Glomerular endothelial cell (primary cell): Measurements from ENCODE around the gene TMEM72. TPM values are rescaled to one million over a fixed set of nuclear protein-coding genes. Genes with fewer than 3 reads are reported as not detected.
"Not testable (repeated sequence)": the region's sequence is repeated elsewhere in the genome, so short reads cannot be mapped to it uniquely, and the experiment has no call there.

Experiments
- DNase-seq: peaks from one replicate; pipeline ENCODE4 v3.0.0-alpha.2; 2011; ENCODE audit warnings: low read depth, low spot score; ENCODE audit errors: extremely low read depth
- total RNA-seq: library from RNA; depleted of rRNA; stranded (reverse); fragments of >200 nt; gene quantifications from 2 replicates; pipeline ENCODE4 v1.2.3, GENCODE V29; 2015

The TMEM72 gene
- total RNA-seq, result not detected in 2 replicates

GRCh38 chr10:44911081-44911540 is at the start of gene TMEM72:
Gene TMEM72, plus strand, starts transcription at chr10:44911337. Its CDS starts 176 bp downstream, at chr10:44911513.
- DNase-seq, result no peak

GRCh38 chr10:44862006-44862751 is 49.0 kb upstream of the TMEM72 start:
- DNase-seq, result no peak

DNA sequence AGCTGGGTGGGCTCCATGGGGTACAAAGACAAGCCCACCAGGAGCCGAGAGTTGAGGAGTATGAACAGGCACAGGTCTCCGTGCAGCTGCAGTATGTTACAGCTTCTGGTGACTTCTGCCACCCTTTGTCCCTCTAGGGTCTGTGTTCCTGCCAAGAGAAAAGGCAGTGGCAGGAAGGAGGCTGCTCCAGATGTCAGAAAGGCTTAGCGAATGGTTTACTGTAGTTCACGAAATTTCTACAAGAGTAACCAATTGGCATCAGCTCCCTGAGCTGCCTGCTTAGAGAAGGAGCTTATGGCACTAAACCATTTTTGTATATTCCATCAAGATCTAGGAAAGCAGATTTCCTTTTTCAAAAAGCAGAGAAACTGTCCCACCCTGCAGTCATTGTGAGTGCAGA is 48.2 kb upstream of the TMEM72 start:
- DNase-seq, result no peak

DNA sequence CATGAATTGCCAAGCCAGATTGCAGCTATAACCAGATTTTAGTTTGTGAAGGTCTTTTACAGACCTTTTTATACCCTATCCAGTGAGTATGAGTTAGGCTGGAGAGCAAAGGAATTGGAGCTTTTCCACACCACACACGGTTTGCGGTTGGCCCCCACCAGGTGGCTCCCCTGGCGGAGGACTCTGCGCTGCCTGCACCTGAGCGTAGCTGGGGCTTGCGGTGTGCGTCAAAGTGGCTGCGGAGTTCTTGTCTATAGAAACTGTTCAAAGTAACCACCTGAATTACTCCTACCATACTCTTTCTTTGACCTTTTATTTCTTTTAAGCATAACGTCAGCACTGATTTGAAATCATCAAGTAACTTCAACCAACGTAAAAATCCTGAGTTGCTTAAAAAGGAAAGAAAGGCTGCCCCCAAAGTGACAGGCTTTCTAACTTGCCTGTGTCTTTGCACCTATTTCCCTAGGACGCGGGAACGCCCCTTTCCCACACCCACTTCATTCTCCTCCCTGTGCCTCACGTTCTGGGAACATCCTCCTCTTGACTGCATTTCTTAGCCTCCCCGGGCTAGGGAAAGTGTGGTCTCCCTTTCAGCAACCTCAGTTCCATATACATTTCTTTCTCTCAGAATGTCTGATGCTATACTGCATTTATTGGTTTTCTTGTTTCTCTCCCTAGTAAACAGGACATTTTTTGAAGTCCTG is 47.6 kb upstream of the TMEM72 start:
- no peak for DNase-seq

DNA sequence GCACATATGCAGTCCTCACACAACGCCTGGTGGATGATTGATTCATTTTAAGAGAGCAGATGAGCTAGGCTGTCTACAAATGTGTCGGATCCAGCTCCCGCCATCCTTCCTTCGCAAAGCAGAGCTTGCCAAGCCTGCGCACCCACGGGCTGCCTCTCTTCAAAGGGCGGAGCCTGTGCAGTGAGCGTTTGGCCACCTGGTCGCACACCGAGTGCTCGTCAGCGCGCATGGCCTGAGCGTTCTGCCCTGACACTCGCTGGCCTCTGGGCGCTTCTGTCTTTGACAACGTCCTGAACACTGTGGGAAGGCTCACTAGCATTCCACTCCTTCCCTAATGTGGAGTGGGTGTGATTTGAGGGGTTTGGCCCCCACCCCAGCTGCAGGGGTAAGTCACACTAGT is 47.1 kb upstream of the TMEM72 start:
- DNase-seq, result no peak

GRCh38 chr10:44864637-44865288 is 46.4 kb upstream of the TMEM72 start:
- no peak for DNase-seq

- no peak for DNase-seq
Observed at GRCh38 chr10:44865289-44865671, 45.9 kb upstream of the TMEM72 start.

DNA sequence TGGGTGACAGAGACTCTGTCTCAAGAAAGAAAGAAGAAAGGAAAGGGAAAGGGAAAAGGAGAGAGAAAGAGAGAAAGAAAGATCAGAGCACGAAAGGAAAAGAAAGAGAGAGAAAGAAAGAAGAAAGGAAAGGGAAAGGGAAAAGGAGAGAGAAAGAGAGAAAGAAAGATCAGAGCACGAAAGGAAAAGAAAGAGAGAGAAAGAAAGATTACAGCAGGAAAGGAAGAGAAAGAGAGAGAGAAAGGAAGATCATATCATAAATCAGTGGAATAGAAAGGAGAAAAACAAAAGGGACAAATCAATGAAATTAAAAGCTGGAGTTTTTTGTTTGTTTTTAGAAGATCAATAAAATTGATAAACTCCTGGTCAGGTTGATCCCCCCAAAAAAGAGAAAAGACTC is 44.8 kb upstream of the TMEM72 start:
- DNase-seq, result not testable (repeated sequence)

- DNase-seq, result no peak
Observed at GRCh38 chr10:44870031-44870430, 41.1 kb upstream of the TMEM72 start.

- DNase-seq, result no peak
Observed at GRCh38 chr10:44873160-44873559, 38.0 kb upstream of the TMEM72 start.

DNA sequence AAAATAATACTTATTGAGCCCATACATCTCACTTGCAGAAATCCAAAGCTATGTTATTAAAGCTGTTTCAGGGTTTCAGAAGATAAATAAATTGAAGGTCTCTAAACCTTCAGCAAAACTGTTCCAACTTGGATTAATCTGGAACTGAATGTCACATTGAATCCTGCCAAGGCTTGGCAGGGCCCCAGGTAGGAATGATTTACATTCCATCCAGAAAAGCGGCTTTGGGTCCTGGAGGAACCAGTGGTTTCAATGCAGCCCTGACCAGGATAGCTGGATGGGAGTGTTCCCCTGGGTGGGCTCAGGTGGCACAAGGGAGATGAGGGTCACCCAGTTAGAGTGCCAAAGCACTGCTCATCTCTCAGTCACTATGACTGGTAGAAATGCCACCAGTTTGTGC is 37.0 kb upstream of the TMEM72 start:
- no peak for DNase-seq

DNA sequence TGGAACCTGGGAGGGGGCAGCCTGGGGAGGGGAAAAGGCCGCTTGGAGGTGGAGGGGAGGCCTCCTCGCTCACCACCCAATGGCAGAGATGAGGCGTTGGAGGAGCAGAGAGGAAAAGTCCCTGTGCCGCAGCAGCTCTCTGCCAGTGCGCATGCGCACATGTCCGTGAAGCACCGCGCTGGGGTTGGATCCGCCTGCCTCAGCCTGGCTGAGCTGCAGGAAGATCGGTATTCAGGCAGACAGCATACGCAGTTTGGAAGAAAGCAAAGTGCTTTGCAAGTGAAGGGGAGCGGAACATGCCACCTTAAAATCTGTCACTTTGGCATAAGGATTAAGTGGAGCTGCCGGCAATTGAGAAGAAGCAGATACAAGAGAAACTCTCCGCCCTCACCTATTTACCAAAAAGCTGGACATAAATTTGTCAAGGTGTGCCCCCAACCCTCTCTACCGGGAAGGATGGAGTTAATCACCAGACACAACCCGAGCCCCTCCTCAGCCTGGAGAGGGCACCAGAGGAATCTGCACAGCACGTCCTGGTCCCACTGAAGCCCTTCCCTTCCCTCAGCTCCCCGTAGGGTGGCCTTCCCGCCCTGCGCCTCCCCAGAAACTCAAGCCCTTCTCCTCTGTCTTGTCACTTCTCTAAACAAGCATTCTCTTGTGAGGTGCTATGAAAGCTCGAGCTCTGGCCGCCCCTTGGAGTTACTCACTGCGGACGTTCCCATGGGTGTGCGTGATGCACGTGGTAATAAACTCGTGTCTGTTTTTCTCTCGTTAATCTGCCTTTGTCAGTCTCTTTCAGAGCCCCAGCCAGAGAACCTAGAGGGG is 32.2 kb upstream of the TMEM72 start:
- no peak for DNase-seq

DNA sequence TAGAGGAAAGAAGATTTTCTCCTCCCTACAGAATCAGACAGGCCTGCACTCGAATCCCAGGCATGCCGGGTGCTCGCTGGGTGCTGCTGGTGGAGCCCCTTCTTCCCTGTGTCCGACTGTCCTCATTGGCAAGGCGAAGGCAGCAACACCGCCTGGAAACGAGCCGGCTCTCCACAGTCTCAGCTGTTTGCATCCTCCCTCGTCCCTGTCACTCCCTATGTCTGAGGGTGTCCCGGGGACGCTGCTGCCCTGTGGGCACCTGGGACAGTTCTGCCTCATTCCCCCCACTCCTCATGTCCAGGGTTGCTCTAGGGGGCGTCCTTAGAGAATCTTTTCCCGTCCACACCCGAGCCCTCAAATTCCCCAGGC is 31.6 kb upstream of the TMEM72 start:
- no peak for DNase-seq

DNA sequence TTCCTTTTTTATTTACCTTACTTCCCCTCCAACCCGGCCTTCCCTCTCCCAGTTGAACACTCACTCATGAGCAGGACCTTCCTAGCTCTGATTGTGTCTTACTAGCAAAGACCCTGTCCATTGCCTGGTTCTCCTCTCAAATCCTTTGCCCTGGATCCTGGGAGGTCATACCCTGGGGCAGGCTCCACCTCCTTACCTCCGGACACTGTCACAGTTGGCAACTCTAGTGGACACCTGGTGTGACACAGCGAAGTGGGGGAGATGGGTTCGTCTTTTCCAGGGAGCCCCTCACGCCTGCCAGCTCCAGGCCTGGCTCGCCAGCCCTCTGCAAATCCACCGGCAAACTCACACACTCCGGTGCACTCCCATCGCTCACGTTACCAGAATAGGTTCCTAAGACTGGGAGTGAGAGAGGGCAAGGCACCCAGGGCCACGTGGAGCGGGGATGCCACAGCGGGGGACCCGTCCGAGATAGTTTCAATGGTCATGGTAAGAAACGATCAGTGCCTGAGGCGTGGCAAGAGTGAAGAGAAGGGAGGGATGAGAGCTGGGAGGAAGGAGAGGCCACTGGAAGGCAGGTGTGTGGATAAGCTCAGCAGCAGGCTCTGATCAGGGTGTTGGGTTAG is 30.9 kb upstream of the TMEM72 start:
- DNase-seq, result no peak

DNA sequence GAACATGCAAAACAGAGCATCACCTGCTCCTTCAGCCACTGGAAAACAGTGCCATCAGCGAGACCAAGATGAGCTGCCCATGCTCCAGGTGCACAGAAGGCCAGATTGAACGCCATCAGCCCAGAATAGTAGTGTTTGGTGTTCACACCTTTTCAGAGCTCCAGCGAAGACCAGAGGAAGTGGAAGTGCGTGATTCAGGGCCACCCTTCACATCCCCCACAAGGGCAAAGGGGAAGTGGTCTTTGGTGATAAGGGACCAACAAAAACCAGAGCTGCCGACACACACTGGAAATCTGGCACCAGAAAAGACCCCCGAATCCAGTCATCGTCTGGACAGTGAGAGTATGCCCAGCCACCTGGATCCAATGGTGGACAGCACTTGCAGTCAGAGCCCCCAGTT is 29.5 kb upstream of the TMEM72 start:
- no peak for DNase-seq

DNA sequence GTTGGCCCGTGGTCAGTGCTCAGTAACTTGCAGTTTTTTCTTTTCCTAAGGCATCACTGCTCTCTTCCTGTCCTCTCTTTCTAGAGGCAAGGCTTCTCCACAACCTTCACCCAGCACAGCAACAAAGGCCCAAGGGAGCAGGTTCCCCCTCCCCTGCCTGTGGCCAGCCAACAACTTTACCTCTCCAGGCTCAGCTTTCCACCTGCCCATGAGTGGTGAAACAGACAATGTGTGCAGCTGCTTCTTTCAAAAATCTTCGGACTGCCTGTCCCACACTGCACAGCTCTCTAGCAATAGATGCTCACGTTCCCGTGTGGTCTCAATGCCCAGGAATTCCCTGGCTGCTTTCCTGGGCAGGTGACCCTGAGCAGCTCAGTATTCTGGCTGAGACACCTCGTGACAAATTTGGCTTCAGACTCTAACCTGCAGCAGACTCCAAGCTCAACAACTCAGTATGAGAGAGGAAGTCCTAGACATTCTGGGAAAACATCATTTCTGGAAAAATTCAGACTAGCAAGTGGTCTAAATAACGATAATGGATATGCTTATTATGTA is 28.9 kb upstream of the TMEM72 start:
- DNase-seq, result no peak

DNA sequence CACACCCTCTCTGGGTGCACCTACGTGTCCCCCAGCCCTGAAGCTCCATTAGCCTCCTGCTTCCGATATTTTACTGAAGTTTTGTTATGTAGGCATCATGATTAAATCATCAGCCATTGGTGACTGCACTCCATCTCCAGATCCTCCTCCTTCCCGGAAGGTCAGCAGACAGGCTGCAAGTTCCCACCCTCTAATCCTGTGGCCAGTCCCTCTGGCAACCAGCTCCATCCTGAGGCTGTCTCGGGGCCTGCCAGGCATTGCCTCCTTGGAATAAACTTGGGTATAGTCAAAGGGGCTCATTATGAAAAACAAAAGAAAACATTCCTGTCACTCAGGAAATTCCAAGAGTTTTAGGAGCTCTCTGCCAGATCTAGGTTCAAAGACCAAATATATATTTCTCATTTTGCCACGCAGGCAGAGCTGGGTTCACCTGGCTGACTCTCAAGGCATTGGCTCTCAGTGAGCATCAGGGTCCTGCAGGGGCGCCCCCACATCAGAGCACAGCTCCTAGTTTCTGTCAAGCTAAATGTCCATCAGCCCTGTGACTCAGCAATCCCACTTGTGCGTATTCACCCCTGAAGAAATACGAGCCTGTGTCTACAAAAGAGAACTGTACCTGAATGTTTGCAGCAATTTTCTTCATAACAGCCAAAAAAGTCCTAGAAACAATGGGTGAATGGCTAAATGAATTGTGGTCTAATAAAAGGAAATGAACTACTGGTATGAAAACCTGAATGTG is 27.4 kb upstream of the TMEM72 start:
- no peak for DNase-seq

DNA sequence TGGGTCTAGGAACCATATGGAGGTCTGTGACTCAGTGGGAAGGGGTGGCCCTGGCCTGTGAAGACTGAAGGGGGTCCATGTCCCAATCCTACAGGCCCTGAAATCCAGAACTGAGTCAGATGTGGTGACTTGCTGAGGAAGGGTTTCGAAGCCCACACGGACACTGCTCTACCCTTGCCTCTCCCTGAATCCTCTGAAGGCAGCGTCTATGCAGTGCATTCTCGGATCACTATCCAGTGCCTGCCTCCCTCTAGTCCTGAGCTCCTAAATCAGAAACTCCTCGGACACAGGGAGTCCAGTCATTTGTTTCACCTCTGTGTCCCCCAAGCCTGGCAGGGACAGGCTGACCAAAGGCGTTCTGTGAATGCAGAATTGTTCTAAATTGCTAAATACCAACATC is 25.4 kb upstream of the TMEM72 start:
- DNase-seq, result no peak

DNA sequence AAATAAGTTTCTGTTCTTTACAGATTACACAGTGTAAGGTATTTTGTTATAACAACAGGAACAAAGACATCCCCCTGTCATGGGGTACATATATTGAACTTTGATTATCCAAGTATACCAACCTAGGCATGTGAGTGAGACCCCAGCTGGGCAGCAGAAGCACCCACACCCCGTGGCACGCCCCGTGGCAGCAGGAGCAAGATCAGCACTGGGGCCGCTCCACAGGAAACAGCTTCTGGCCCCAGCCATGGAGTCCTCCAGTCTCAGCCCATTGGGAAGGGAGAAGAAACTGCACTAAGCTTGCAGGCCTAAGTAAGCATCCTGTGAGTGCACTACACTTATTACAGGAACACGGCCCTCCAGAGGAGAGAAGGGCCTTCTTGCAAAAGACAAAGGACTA is 24.2 kb upstream of the TMEM72 start:
- DNase-seq, result no peak

GRCh38 chr10:44888886-44889285 is 22.3 kb upstream of the TMEM72 start:
- no peak for DNase-seq
